ENCODE data around the gene PDE4B. TPM values are rescaled to one million over a fixed set of nuclear protein-coding genes. Genes with fewer than 3 reads are reported as not detected.
"Not testable (repeated sequence)": the region's sequence is repeated elsewhere in the genome, so short reads cannot be mapped to it uniquely, and the experiment has no call there.

PDE4B gene
- total RNA-seq, 1 donor from 2014 or later = 37.5 TPM

DNA sequence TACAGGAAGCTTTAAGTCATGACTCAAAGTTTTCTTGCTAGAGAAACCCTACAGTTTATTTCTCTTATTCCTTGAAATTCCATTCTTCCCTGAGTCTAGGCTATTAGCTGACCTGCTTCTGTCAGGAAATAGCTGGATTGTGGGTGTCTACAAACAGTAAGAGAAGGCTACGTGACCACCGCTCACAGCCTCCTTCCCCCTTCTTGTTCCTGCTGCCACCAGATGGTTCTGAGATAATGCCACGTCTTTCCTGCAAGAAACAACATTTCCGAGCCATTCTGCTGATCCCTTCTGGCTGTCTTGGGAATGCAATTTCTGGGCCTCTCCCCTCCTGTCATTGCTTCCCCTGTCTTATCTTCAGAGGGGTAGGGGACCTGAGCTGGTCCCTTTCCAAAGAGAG, 612.4 kb downstream of the PDE4B start:
- Mint-ChIP-seq H3K9me3 (peaks cover 17% of the 10 kb centered on the region), H3K4me1 (peaks cover 9% of the 10 kb centered on the region), H3K27ac (ENCODE audit: unreplicated experiment) (no peak overlapping the region), H3K36me3 (ENCODE audit: low read depth) (peaks cover 10% of the 10 kb centered on the region), H3K4me3 (no peak overlapping the region), H3K27me3 (ENCODE audit: low read depth) (no peaks in the 10 kb centered on the region)
- TF ChIP-seq, protein P1, sequence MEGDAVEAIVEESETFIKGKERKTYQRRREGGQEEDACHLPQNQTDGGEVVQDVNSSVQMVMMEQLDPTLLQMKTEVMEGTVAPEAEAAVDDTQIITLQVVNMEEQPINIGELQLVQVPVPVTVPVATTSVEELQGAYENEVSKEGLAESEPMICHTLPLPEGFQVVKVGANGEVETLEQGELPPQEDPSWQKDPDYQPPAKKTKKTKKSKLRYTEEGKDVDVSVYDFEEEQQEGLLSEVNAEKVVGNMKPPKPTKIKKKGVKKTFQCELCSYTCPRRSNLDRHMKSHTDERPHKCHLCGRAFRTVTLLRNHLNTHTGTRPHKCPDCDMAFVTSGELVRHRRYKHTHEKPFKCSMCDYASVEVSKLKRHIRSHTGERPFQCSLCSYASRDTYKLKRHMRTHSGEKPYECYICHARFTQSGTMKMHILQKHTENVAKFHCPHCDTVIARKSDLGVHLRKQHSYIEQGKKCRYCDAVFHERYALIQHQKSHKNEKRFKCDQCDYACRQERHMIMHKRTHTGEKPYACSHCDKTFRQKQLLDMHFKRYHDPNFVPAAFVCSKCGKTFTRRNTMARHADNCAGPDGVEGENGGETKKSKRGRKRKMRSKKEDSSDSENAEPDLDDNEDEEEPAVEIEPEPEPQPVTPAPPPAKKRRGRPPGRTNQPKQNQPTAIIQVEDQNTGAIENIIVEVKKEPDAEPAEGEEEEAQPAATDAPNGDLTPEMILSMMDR (conservative IDR thresholded peaks at IDR 0.05) = no peak
- DNase-seq (ENCODE audit: low read depth, low spot score) = no peak

DNA sequence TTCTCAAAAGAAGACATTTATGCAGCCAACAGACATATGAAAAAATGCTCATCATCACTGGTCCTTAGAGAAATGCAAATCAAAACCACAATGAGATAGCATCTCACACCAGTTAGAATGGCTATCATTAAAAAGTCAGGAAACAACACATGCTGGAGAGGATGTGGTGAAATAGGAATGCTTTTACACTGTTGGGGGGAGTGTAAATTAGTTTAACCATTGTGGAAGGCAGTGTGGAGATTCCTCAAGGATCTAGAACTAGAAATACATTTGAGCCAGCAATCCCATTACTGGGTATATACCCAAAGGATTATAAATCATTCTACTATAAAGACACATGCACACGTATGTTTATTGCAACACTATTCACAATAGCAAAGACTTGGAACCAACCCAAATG, 618.8 kb downstream of the PDE4B start:
- H3K27ac Mint-ChIP-seq (ENCODE audit: unreplicated experiment); H3K4me3 Mint-ChIP-seq; H3K27me3 Mint-ChIP-seq (ENCODE audit: low read depth); DNase-seq (ENCODE audit: low read depth, low spot score); H3K4me1 Mint-ChIP-seq: not testable (repeated sequence)
- H3K9me3 Mint-ChIP-seq = peaks cover 22% of the 10 kb centered on the region
- peaks cover 16% of the 10 kb centered on the region for H3K36me3 Mint-ChIP-seq (ENCODE audit: low read depth)

DNA sequence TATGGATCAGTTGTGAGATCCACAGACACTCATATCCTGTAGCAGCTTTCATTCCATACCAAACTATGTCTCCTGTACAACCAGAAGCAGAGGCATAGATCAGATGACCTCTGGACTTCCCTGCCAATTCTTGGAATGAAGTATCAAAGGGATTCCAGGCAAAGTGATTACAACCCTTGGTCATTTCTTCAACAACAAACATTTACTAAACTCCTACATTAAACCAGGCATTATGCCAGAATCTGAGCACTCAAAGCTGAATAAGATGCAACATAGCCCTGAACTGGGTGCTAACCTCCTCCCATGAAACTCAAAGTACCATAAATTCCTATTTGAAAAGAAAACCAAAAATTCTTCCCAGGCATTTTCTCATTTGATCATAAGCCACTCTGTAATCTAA, 620.0 kb downstream of the PDE4B start:
- H3K27me3 Mint-ChIP-seq (ENCODE audit: low read depth) = no peaks in the 10 kb centered on the region
- no peak overlapping the region for H3K4me3 Mint-ChIP-seq
- no peaks in the 10 kb centered on the region for H3K4me1 Mint-ChIP-seq
- TF ChIP-seq, protein P1 (conservative IDR thresholded peaks at IDR 0.05) = no peak
- H3K9me3 Mint-ChIP-seq = peaks cover 21% of the 10 kb centered on the region
- H3K36me3 Mint-ChIP-seq (ENCODE audit: low read depth) = peaks cover 13% of the 10 kb centered on the region
- DNase-seq (ENCODE audit: low read depth, low spot score) = no peak
- H3K27ac Mint-ChIP-seq (ENCODE audit: unreplicated experiment) = no peak overlapping the region

DNA sequence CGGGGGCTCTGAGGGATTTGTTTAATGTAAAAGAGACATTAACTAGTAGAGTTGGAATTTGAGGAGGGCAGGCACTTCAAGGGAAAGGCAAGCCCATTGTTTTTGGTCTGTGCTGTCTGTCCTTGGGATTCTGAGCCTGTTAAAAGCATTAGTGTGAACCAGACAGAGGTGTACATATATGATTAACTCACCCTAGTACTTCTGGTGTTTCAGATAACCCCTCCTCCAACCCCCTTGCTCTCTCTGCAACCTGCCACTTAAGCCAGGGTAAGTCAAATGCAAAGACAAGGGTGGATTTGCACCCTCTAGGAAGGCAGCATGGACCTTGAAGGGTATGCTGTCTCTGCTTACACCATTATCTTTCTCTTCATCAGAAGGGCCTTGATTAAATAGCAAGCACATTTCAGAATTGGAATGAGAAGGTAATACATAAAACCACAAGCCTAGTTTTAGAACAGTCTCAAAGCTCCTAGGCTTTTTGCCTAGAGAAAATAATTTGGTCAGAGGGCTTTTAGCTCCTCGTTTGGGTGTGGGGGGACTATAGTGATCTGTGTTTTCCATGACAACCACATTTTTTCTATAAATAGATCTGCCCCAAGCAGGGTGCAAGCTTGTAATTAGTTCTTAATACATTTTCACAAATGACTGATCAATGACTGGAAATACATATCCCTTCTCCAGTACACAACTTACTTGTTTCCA, 620.6 kb downstream of the PDE4B start:
- TF ChIP-seq, protein P1 (conservative IDR thresholded peaks at IDR 0.05) = no peak
- H3K27ac Mint-ChIP-seq (ENCODE audit: unreplicated experiment) = no peak overlapping the region
- no peaks in the 10 kb centered on the region for H3K4me1 Mint-ChIP-seq
- DNase-seq (ENCODE audit: low read depth, low spot score) = no peak
- H3K36me3 Mint-ChIP-seq (ENCODE audit: low read depth) = peaks cover 17% of the 10 kb centered on the region
- H3K9me3 Mint-ChIP-seq = peaks cover 24% of the 10 kb centered on the region
- no peaks in the 10 kb centered on the region for H3K27me3 Mint-ChIP-seq (ENCODE audit: low read depth)
- H3K4me3 Mint-ChIP-seq = no peak overlapping the region

DNA sequence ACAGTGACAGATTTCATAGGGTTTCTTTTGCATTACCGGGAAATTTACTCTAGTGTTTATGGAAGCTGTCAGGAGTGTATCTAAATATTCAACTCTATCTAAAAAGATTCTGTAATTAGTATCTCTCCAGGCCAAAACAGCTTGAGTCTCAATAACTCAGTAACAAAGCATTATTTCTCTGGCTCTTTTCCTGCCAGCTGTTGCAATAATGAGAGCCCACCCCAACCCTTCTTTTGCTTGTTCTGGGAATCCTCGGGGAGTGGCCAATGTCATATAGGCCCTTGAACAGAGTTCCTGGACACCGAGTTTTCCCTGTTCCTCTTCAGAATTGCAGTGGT, 621.1 kb downstream of the PDE4B start:
- peaks cover 19% of the 10 kb centered on the region for H3K36me3 Mint-ChIP-seq (ENCODE audit: low read depth)

DNA sequence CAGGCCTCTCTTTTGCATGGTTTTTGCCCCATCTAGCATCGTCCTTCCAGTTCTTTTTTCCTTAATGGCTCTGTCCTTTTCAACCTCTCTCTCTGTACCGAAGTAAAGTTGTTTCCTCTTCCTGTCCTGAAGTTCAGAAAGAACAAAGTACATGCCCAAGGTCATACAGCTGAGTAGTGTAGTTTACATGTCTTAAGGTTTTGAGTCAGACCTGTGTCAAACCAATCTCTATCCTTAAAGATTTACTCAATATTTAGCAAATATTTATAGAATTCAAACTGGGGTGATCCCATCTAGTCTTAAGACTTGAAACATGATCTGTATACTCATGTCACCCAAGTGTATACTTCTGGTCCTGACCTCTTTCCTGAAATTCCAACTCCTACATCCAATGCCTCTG, 622.6 kb downstream of the PDE4B start:
- H3K36me3 Mint-ChIP-seq (ENCODE audit: low read depth) = peaks cover 19% of the 10 kb centered on the region
- H3K27me3 Mint-ChIP-seq (ENCODE audit: low read depth) = no peaks in the 10 kb centered on the region
- peaks cover 24% of the 10 kb centered on the region for H3K9me3 Mint-ChIP-seq
- H3K27ac Mint-ChIP-seq (ENCODE audit: unreplicated experiment) = no peak overlapping the region
- TF ChIP-seq, protein P1 (conservative IDR thresholded peaks at IDR 0.05) = no peak
- H3K4me1 Mint-ChIP-seq = no peaks in the 10 kb centered on the region
- DNase-seq (ENCODE audit: low read depth, low spot score) = no peak
- H3K4me3 Mint-ChIP-seq = no peak overlapping the region

More for the DNA sequence above, 621.1 kb downstream of the PDE4B start:
- no peaks in the 10 kb centered on the region for H3K4me1 Mint-ChIP-seq
- H3K4me3 Mint-ChIP-seq = no peak overlapping the region
- no peaks in the 10 kb centered on the region for H3K27me3 Mint-ChIP-seq (ENCODE audit: low read depth)
- H3K27ac Mint-ChIP-seq (ENCODE audit: unreplicated experiment) = no peak overlapping the region
- H3K9me3 Mint-ChIP-seq = peaks cover 24% of the 10 kb centered on the region
- no peak for DNase-seq (ENCODE audit: low read depth, low spot score)
- TF ChIP-seq, protein P1 (conservative IDR thresholded peaks at IDR 0.05) = no peak
